GM18861 (cell line): ENCODE measurements around the gene TPBGL.
"Not testable (repeated sequence)": the region's sequence is repeated elsewhere in the genome, so short reads cannot be mapped to it uniquely, and the experiment has no call there.

ENCODE experiments used
- ATAC-seq: cut with Tn5 transposase; IDR thresholded peaks from one replicate; pipeline ENCODE4 v1.9.1; 2021; ENCODE audit not compliant: unreplicated experiment

The TPBGL gene

DNA sequence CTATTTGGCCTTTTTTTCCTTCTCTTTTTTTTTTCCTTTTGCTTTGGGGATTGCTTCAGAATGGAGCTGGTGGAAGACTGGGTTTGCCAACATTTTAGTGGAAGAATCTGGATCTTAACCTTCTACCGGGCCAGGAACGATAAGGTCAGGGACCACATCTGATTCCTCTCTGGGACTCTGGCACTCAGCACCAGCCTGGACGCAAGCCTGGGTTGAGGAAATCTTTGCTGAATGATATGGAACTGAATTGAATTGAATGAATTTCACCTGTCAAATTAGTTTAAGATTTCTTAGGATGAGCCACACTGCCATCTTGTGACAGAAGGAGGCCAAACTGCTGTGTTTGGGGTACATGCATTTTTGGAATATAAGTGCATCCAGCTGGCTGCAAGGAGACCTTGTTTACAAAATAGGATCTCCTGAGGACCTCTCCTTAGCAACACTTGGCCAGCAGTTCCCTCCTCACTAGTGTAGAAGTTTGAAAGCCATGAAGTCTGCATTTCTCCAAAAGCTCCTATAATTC, 30.4 kb downstream of the TPBGL start:
- ATAC-seq, result no peak

DNA sequence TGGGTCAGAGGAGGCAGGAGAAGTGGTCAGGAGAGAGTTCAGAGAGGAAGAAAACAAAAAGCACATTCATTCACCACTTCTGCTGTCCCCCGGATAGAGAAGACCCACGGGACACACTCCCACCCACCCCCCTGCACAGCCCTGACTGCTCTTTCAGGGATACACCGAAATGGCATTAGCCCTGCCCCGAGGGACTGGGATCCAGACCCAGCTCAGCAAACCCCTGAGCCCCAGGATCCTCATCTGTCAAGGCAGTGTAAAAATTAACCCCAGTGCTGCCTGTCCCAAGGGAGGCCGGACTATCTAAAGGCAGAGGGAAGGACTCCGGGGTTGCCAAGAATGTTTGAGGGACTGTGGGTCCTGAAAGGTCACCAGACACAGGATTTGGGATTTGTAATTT, 31.2 kb downstream of the TPBGL start:
- no peak for ATAC-seq

DNA sequence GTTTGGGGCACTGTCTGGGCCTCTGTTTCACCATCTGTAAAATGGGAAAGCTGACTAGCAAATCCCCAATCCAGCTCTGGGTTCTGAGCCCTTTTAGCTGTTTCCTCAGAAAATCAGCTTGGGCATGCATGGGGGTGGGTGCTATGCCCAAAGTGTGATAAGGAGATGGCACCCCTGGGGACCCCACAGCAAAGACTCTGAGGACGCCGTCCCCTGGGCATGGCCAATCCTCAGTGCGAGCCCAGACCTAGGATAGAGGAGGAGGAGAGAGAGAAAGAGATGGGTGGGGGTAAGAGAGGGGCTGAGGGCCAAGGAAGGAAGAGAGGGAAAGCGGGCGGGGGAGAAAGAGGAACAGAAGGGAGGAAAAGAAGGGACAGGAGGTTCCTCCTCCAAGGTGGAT, 31.8 kb downstream of the TPBGL start:
- no peak for ATAC-seq

DNA sequence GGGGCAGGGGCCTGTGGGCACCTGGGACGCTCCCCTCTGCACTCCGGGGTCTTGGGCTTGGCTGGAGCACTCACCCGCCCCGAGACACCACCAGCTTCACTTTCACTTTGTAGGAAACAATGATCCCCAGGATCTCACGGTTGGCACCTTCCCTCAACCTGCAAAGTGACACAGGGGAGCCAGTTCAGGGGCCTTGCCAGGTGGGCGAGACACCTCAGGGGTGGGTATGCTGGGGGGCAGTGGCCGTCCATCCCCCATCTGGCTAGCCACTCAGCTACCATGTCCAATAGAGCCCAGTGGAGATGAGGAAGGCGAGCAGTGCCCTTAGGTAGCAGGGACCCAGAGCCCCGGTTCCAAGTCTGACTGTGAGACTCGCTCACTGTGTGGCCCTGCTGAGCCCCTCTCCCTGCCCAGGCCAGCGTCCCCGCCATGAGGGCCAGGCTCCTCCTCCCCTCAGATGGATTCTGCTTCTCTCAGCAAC, 32.3 kb downstream of the TPBGL start:
- no peak for ATAC-seq

DNA sequence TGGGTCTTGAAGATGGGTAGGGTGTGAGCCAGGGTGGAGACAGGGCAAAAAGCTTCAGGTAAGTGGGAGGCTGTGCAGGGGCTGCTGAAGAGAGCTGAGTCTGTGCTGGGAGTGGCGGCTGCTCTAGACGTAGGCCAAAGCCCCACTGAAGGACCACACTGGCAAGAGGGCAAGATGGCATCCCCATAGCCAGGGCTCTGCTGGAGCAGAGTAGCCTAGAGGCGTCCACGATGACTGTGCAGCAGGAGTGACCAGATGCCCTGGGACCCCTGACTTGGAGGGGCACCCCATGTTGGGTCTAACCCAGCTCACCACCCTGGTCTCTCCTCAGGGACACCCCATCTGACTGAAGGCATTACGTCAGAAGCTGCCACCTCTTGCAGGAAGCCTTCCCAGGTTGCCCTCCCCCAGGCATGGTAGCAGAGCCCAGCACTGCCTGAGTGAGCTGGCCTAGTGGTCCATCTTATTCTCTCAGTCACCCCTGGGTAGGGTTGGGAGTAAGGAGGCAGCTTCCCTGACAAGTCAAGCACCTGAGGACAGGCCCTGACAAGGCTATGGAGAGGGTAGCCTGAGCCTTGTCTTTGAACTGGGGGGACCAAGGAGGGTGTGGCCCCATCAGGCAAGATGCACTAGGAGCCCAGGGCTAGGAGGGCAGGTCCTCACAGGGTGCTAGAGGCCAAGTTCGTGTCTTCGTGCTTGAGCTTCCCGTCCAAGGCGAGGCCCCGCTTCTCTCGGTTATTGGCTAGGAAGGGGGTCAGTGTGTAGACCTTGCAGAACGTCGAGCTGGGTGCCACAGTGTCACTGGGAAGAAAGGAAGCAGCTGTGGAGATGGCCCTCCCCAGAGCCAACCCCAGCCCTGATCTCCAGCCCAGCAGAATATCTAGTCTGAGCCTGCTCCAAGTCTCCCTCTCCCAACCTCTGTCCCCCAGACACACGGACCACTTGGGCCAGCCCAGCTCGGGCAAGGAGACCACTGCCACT, 33.1 kb downstream of the TPBGL start:
- ATAC-seq, result no peak

DNA sequence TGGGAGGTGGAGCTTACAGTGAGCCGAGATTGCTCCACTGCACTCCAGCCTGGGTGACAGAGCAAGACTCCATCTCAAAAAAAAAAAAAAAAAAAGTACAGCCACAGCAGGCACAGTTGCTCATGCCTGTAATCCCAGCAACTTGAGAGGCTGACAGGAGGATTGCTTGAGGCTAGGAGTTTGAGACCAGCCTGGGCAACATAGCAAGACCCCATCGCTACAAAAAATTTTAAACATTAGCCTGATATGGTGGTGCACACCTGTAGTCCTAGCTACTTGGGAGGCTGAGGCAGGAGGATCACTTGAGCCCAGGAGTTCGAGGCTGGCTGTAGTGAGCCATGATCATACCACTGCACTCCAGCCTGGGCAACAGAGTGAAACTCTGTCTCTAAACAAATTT, 34.1 kb downstream of the TPBGL start:
- not testable (repeated sequence) for ATAC-seq

DNA sequence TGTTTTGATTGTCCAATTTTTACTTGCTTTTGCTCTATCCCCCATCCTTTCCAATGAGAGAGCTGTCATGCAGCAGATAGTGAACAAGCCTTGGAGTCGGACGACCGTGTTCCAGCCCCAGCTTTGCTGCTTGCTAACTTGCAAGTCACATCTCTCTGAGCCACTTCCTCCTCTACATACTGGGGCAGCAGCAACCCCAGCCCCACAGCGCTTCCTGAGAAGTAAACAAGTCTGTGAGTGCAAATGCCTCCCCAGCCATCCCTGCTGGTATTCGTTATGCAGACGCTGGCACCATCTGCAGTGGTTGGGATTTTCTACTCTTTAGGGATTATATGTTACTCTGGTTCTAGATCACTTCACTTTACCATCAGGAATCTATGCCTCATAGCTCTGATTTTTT, 35.0 kb downstream of the TPBGL start:
- no peak for ATAC-seq

DNA sequence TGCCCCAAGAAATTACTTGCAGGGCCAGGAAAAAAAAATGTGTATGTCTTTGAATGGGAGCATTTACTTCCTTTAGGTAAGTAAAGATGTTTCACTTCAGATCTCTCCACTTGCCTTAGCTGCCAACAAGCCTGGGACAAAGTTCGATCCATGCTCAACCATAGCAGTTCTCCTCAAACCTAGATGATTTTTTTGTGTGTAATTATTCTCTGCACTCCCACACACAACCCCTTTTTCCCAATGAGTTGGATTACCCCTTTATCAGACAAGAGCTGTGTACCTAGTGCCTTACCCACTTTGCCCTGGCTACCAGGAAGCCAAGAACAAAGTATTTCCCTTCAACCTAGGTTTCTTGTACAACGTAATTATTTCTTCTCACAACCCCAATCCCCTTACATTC, 35.6 kb downstream of the TPBGL start:
- no peak for ATAC-seq

DNA sequence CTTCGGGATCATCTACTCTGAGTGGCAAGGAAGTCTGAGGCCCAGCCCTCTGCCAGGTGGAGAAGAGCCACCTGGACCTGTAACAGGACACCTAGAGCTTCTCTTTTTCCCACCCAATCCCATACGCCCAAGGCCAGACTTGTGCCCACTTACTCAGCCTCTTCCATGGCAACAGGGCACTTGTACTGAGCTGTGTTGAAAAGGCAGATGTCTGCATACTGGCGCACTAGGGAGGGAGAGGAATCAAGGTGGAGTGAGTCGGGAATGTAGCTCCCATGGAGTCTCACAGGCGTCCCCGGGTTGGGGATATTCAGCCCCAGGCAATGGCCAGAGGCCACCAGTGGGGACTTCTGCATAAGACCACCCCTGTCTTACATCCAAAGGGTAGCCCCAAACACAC, 36.1 kb downstream of the TPBGL start:
- ATAC-seq, result no peak

DNA sequence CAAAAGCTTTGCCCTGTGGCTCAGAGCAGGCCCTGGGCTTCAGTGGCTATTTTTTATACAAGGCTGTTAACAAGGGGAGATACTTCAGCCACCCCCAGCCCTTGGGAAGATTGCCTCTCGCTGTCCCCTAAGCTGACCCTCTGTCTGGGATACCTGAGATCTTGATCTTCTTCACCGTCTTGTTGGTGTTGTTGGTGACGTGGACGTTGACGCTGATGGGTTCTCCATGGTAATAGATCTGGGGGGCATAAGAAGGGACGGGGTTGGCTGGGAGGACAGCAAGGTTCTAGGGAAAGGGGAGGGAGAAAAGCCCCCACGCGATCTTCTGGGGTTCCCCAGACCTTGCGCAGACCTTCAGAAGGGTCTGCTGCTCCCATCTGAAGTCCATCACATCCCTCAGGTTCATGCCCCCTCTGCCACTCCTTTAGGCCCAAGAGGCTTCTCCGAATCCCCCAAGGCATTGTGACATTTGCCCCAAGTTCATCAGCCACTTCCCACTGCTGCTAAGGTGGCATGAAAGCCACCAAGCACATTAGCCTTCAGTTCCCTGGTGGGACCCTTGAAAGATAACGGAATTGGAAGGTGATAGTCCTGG, 36.7 kb downstream of the TPBGL start:
- no peak for ATAC-seq

DNA sequence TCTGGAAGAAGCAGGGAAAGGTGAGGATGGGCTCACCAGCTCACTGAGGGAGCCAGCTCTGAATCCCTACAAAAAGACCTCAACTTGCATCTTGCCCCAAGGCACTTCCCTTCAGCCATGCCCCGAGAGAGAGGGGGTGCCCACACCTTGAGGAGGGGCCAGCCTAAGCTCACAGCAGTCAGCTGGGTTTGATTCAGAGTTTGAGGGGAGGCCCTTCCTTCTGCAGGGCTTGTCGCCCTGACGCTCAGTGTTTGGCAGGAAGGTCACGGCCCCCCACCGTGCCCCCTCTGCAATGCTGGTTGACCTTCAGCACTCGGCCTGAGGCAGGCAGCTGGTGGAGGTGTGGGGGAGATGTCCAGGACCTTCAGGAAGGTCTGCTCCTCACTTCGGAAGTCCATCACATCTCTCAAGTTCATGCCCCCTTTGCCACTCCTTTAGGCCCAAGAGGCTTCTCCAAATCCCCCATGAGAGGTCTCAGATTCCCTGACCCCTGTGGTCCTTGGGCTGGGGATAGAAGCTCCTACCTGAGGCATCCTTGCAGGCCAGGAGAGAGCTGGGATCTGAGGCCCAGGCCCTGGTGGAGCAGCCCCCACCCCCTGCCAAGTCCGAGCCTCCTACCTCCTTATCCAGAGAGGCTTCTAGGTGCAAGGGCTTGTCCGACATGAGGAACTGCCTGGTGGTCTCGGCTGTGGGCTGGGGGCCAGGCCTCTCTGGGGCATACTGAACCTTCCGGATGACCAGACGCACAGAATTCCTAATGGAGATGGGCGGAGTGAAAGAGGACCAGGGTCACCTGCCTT, 37.6 kb downstream of the TPBGL start:
- no peak for ATAC-seq

DNA sequence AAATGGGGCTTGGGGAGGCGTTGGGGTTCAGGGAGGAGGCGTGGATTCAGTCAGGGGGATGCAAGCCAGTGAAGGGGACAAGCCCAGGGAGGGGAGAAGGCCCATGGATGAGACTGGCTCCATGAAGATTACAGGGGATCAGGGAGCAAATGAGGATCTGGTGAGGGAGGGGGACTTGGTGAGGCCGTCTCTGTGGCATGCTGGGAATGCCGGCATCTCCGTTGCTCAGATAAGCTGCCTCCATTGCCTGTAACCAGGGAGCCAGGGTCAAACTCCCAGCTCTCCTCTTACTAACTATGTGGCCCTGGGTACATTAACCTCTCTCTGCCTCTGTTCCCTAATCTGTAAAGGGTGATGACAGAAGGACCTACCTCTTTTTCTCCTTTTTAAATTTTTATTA, 38.7 kb downstream of the TPBGL start:
- no peak for ATAC-seq

DNA sequence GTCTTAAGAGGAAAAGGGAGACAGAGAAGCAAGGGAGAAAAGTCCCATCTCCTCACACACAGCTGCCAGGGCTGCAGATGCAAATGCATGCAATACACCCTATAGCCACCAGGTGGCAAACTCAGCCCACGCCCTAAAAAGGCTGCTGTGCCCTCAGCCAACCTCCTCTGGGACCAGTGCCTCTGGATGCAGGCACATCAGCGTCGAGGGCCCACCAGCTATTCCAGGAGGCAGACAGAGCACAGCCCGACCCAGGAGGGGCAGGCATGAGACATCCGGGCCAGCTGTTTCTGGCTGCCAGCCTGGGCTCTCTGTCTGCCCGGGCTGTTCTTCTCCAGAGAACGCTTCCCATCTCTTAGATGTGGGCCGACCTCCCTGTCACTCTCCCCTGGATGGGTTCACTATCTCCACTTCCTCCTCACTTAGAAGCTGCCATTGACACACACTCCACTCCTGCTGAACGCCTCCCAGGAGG, 39.7 kb downstream of the TPBGL start:
- peak; percentile 43 for ATAC-seq

DNA sequence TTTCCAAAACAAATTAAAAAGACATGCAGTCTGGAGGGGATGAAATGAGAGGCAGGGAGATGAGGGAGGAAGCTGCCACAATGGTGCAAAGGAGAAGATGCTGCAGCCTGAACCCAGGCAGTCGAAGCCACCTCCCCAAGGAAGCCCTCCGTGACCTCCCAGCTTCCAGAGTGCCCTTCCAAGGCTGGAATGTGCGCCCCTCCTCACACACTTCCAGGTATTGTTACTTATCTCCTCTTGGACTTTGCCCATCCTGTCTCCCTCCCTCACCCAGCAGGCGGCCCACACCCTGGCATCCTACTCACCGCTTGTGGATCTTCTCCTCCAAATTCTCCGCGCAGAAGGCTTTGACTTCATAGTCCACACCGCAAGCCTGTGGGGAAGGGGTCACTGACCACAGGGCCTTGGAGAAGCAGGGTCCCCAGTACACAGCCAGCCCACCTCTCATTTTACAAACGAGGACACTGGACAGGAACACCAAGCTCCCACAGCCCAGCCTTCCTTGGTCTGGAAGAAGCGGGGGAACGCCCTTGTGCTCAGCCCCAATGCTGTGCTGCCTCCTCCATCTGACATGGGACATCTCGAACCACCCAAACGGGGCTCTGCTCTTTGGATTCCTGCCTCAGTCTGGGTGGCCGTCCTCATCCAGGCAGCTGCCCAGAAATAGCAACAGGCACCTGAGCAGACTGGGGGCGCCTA, 40.3 kb downstream of the TPBGL start:
- ATAC-seq, result no peak

DNA sequence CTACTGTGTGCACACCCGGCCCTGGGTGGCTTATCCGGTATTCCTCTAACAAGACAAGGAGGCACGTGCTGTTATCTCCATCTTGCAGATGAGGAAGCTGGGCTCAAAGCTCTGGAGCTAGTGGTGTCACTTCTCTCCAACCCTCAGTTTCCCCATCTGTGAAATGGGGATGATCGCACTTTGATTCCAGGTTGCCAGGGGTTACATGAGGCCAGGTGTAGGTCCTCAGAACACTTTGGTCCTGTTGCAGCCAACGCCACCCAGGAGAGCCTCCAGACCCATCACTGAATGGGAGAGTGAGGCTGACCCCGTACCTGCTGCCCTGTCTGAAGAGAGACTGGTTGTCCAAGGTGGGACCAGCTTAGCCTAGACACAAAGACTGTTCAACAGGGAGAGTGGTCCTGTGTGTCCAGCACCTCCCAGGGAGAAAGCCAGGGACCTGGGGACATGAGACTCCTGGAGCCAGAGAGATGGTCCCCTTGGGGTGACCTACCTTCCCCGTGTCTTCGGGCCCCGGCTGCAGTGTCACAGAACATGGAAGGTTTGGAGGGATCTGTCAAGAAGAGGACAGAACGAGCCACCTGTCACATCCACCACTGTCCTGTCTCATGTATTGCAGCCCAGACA, 41.0 kb downstream of the TPBGL start:
- ATAC-seq, result no peak

DNA sequence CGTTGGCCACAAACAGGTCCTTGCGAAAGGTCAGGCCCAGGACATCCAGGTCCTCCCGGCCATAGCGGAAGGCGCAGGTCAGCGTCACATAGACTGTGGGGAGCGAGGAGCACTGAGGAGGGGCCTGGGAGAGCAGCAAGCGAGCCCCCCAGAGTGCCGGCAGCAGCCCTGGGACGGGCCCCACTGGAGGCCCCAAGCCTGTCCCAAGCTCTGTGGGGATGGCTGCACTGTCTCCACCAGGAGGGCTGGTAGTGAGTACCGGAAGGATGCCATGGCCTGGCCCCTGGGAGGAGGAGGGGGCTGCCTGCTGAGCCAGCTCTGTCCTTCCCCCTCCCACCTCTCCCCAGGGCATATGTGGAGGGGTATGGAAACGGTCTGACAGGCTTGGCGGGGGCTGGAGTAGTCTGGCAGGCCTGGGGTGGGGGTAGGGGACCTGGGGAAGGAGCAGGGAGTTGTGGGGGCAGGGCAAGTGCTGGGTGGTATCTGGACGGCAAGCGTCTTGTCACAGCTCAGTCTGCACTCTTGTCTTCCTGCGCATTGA, 42.9 kb downstream of the TPBGL start:
- no peak for ATAC-seq

DNA sequence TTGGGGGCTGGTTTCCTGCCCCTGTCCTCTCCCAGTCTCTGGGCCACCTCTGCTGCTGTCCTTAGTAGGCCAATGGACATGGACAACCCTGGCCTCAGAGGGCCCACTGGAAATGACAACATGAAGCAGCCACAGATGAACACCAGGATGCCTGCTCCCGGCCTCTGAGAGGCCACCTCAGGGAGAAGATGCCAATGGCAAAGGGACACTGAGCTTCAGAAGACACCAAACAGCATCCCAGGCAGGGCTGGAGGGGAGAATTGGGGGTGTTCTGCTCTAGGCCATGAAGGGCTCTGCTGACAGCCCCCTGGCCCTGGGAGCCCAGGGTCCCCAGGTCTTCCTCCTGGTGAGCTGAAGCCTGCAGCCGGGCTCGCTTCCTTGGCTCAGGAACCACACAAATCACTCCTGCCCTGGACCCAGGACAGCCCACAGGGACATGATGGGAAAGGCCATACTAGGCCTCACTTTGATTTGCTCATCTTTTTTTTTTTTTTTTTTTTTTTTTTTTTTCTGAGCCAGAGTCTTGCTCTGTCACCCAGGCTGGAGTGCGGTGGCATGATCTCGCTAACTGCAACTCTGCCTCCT, 45.3 kb downstream of the TPBGL start:
- no peak for ATAC-seq

DNA sequence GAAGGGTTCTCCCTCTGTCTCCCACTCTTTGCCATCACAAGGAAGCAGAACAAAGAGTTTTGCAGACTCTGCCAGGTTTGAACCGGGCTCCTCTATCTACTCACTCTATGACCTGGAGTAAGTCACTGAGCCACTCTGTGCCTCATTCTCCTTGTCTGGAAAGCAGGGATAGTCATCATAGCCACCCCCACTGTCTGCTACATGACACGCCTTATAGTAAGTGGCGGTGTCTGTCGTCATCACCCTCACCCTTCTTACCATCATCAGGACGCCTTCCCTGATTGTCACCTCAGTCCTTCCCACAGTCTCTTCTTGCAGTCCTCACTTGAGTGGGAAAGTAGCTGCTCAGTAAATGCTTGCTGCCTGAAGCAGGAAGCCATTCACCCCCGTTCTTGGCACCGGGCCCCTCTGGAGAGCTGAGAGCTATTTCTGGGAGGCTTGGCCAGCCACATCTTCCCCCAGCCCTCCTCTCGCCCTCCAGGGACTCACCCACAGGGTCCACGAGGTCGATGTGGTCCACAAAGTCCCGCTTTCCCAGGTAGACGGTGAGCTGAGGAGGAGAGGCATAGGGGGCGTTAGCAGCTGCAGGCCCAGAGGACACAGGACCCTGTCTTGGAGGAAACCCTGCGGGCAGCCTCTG, 46.4 kb downstream of the TPBGL start:
- no peak for ATAC-seq

DNA sequence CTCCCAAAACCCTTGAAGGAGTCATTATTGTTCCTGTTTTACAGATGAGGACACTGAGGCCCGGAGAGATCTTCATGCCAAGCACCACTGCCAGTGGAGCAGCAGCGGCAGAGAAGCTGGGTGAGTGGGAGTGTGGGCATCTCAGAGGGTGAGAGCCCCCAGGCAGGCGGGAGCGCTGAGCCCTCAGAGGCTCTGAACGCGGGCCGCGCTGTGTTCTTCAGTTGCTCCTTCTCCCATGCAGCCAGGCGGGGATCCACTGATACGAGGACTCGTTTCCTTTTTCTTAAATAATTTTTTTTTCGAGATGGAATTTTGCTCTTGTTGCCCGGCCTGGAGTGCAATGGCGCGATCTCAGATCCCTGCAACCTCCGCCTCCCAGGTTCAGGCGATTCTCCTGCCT, 47.0 kb downstream of the TPBGL start:
- ATAC-seq, result no peak
